Superior temporal gyrus (tissue), 1 donor: Measurements from ENCODE around the gene SLC9C1.

ENCODE experiments used
- DNase-seq: peaks from one replicate; pipeline ENCODE4 v3.0.0-alpha.2; 2016; ENCODE audit errors: extremely low spot score

The SLC9C1 gene

GRCh38 chr3:112114576-112115160 is 179.3 kb downstream of the SLC9C1 start:
- DNase-seq = no peak

- DNase-seq = peak; percentile 70
Observed at GRCh38 chr3:112111785-112112402, 182.1 kb downstream of the SLC9C1 start.

GRCh38 chr3:112109322-112109721 is 184.7 kb downstream of the SLC9C1 start:
- DNase-seq = no peak

GRCh38 chr3:112104774-112105173 is 189.2 kb downstream of the SLC9C1 start:
- DNase-seq = no peak

- DNase-seq = no peak
Observed at GRCh38 chr3:112101916-112102315, 192.1 kb downstream of the SLC9C1 start.

GRCh38 chr3:112097378-112097777 is 196.6 kb downstream of the SLC9C1 start:
- DNase-seq = no peak

- no peak for DNase-seq
Observed at GRCh38 chr3:112096176-112096575, 197.8 kb downstream of the SLC9C1 start.

- no peak for DNase-seq
Observed at GRCh38 chr3:112095731-112096130, 198.3 kb downstream of the SLC9C1 start.

- no peak for DNase-seq
Observed at GRCh38 chr3:112093180-112093522, 200.9 kb downstream of the SLC9C1 start.

GRCh38 chr3:112092496-112093179 is 201.4 kb downstream of the SLC9C1 start:
- no peak for DNase-seq

GRCh38 chr3:112090887-112091586 is 203.0 kb downstream of the SLC9C1 start:
- DNase-seq = no peak
